ENCODE data around the gene CACNA2D2.

DNA sequence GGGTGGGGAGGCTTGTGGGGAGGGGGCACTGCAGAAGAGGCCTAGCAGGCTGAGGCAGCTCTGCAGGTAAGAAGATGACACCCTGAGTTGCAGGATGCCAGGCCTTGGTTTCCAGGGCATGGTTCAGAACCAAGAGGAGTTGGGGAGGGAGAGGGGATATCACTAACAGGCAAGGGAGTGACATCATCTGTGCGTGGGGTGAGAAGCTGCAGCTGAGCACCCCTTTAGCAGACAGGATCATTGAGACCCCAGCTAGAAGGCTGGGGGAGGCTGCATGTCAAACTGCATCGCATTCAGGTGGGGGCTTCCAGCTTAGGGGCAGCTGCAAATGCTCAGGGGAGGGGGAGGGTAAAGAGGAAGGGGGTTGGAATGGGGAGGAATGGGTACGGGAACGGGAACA lies 23.0 kb downstream of the CACNA2D2 start:
- TF ChIP-seq CTCF (conservative IDR thresholded peaks at IDR 0.05), result no peak
- no peak for TF ChIP-seq ZFX (IDR thresholded peaks at IDR 0.05)
